Measurements from ENCODE around the gene PRPS1. TPM values are rescaled to one million over a fixed set of nuclear protein-coding genes. Genes with fewer than 3 reads are reported as not detected.
A peak's percentile ranks its signal among the peaks of the same experiment; 100 is the strongest.

The PRPS1 gene
- total RNA-seq, 6 experiments from 2014 or later = 67.8 to 78.6 (median 73.7) TPM

DNA sequence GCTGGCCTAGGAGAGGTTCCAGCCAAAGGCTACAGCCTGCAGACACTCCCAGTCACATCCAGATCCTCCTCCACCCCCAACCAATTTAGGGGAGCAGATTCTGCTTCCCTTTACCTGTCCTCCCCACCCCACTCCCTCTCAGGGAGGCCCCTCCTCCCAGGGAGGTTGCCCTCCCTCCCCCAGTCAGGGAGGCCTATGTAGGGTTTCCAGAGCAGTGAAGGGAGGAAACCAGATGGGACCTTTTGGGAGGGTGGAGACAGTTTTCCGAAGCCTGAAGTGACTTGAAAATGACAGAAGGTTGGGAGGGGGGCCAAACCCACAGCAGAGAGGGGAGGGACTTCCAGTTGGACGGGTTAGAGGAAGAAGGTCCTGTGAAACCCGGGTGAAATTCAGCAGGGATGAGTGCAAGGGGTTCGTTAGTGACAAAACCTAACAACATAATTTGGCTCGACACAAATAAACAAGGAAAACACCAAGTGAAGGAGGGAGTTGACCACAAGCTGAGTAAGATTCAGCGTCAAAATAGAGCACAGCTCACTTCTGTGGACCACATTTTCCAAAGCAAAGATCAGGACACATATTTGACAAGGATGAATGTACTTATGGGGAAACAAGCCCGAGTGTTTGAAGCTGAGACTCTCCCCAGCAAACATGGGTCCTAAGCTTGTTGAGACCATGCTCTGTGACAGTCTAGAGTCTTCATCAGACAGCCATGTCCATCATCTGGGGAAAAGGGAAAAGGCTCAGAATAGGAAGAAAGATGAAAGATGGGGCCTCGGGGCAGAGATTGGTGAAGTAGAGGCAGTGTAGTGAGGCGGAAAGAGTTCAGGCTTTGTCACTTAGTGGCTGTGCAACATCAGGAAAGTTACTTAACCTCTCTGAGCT is 46.4 kb downstream of the PRPS1 start:
- DNase-seq = peak; percentile 8
- no peak for TF ChIP-seq CTCF (IDR thresholded peaks at IDR 0.05)
- Mint-ChIP-seq H3K36me3 (ENCODE audit: low read depth) (no peaks in the 10 kb centered on the region), H3K4me3 (peak overlapping the region; percentile 62), H3K27ac (peak overlapping the region; percentile 56; the same call in 1 of the 2 replicates), H3K9me3 (no peaks in the 10 kb centered on the region), H3K27me3 (ENCODE audit: insufficient read depth) (no peaks in the 10 kb centered on the region; the same call in 1 of the 2 replicates), H3K4me1 (ENCODE audit: low read depth) (peaks cover 26% of the 10 kb centered on the region)

- Mint-ChIP-seq H3K36me3 (ENCODE audit: low read depth) (no peaks in the 10 kb centered on the region), H3K27ac (no peak overlapping the region; the same call in 1 of the 2 replicates), H3K9me3 (no peaks in the 10 kb centered on the region), H3K27me3 (ENCODE audit: insufficient read depth) (peaks cover 2% of the 10 kb centered on the region; the same call in 1 of the 2 replicates), H3K4me1 (ENCODE audit: low read depth) (peaks cover 29% of the 10 kb centered on the region), H3K4me3 (peak overlapping the region; percentile 62; the same call in 1 of the 2 replicates)
- TF ChIP-seq CTCF (IDR thresholded peaks at IDR 0.05) = no peak
- no peak for DNase-seq
These were observed 47.0 kb downstream of the PRPS1 start for GRCh38 chrX:107675365-107675654.

- H3K9me3 Mint-ChIP-seq = no peaks in the 10 kb centered on the region; the same call in 1 of the 2 replicates
- H3K4me3 Mint-ChIP-seq = peak overlapping the region; percentile 90
- H3K27me3 Mint-ChIP-seq (ENCODE audit: insufficient read depth) = peaks cover 5% of the 10 kb centered on the region; the same call in 1 of the 2 replicates
- no peak for DNase-seq
- H3K4me1 Mint-ChIP-seq (ENCODE audit: low read depth) = peaks cover 29% of the 10 kb centered on the region
- TF ChIP-seq CTCF (IDR thresholded peaks at IDR 0.05) = no peak
- H3K36me3 Mint-ChIP-seq (ENCODE audit: low read depth) = no peaks in the 10 kb centered on the region
- peak overlapping the region; percentile 91 for H3K27ac Mint-ChIP-seq
These were observed 47.7 kb downstream of the PRPS1 start for GRCh38 chrX:107675823-107676555.

DNA sequence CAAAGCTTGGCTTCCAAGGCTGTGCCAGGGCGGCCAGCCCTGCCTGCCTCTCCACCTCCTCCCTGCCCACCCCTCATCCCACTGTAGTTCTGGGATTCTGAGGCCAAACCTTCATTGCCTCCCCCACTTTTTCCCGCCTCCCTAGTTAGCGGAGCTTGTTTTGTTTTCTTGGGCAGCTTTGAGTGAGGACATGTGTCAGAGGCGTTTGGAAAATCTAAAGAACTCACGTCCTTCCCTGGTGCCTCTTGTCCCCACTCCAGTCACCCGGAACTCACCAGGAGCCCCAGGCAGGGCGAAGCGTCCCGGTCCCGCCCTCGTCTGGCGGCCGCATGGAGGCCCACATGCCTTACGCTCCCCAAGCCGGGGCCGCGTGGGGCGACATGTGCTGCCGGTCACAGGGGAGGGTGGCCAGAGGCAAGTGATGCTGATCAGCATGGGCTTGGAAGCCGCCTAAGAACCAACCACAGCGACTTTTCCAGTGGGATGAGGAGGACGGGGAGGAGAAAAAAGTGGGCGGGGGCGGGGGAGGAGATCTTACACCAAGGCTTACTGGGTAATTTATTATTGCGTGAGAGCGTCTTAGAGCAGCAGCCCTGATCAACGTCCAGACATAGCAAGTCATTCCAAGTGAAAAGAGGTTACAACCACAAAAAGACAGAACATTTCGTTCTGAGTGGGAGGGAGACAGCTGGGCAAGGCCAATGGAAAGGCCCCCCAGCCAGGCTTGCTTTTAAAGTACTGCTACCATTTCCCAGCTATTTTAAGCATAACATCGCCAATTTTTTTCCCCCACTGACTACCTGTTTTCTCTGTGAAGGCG is 48.5 kb downstream of the PRPS1 start:
- Mint-ChIP-seq H3K4me3 (peak overlapping the region; percentile 90), H3K9me3 (no peaks in the 10 kb centered on the region; the same call in 1 of the 2 replicates), H3K27me3 (ENCODE audit: insufficient read depth) (peaks cover 6% of the 10 kb centered on the region; the same call in 1 of the 2 replicates), H3K27ac (peak overlapping the region; percentile 91), H3K36me3 (ENCODE audit: low read depth) (no peaks in the 10 kb centered on the region), H3K4me1 (ENCODE audit: low read depth) (peaks cover 29% of the 10 kb centered on the region)
- DNase-seq = peak; percentile 85
- no peak for TF ChIP-seq CTCF (IDR thresholded peaks at IDR 0.05)

GRCh38 chrX:107677501-107677901 is 49.2 kb downstream of the PRPS1 start:
- DNase-seq = no peak
- peak overlapping the region; percentile 90 for H3K4me3 Mint-ChIP-seq
- peak; percentile 54 for TF ChIP-seq CTCF (IDR thresholded peaks at IDR 0.05)
- H3K27me3 Mint-ChIP-seq (ENCODE audit: insufficient read depth) = peaks cover 7% of the 10 kb centered on the region
- H3K9me3 Mint-ChIP-seq = no peaks in the 10 kb centered on the region; the same call in 1 of the 2 replicates
- peaks cover 29% of the 10 kb centered on the region for H3K4me1 Mint-ChIP-seq (ENCODE audit: low read depth)
- H3K36me3 Mint-ChIP-seq (ENCODE audit: low read depth) = no peaks in the 10 kb centered on the region
- peak overlapping the region; percentile 91 for H3K27ac Mint-ChIP-seq

All from HFFc6 (cell line).